Thyroid gland (tissue), 4 donors: ENCODE data around the gene FAM89B. TPM values are rescaled to one million over a fixed set of nuclear protein-coding genes. Genes with fewer than 3 reads are reported as not detected.

ENCODE experiments used
- DNase-seq, 2 donors: peaks; one replicate each; pipeline ENCODE4 v3.0.0-alpha.2; 2019
- H3K27ac ChIP-seq, 3 donors: fragments of 200-600 bp; sonication (generic); 1 replicate in 2 of 3; 2 replicates in 1 of 3; pipeline ENCODE4 v1.5.1; 2016 to 2019; ENCODE audit warnings: mild to moderate bottlenecking in 1 of 3, moderate library complexity in 1 of 3
- H3K27me3 ChIP-seq: fragments of 200-600 bp; sonication (generic); one replicate; pipeline ENCODE4 v1.5.1; 2019
- H3K36me3 ChIP-seq, 2 donors: fragments of 200-600 bp; sonication (generic); one replicate each; pipeline ENCODE4 v1.5.1; 2016 to 2019
- H3K4me1 ChIP-seq, 2 donors: fragments of 200-600 bp; sonication (generic); one replicate each; pipeline ENCODE4 v1.5.1; 2017 to 2019
- H3K4me3 ChIP-seq, 3 donors: fragments of 200-600 bp; sonication (generic); replicated peaks in 1 of 3; 1 replicate in 2 of 3; 2 replicates in 1 of 3; pipeline ENCODE4 v1.5.1; 2016; ENCODE audit warnings: mild to moderate bottlenecking in 1 of 3
- H3K9me3 ChIP-seq: fragments of 200-600 bp; sonication (generic); one replicate; pipeline ENCODE4 v1.5.1; 2017
- CTCF ChIP-seq, 6 experiments: fragments of 200-600 bp in 3 of 6; fragments of 450-650 bp in 3 of 6; sonication (generic) in 3 of 6; IDR thresholded peaks; one replicate each; pipeline ENCODE4 v1.5.1; 2016 to 2019; ENCODE audit warnings: antibody characterized with exemption in 6 of 6, mild to moderate bottlenecking in 2 of 6, inconsistent platforms in 1 of 6, moderate library complexity in 1 of 6
- POLR2A ChIP-seq, 2 donors: fragments of 450-650 bp; IDR thresholded peaks; one replicate each; pipeline ENCODE4 v1.6.1; 2017; ENCODE audit warnings: antibody characterized with exemption in 2 of 2, mild to moderate bottlenecking in 2 of 2, moderate library complexity in 1 of 2
- WGBS, 2 donors: methylation state at CpG; one replicate each; pipeline ENCODE4 v1.1.5; 2017; 5-methylcytosine and 5-hydroxymethylcytosine counted together
- intact Hi-C: fragments of 100-400 bp; cut with DNase I; formaldehyde crosslinking; loops from one replicate; pipeline ENCODE4 v1.15.1; 2023
- total RNA-seq, 4 donors: library from RNA; depleted of rRNA; stranded (reverse); fragments of >200 nt; gene quantifications; one replicate each; pipeline ENCODE4 v1.2.3, GENCODE V29; 2016

Gene FAM89B
- total RNA-seq, 4 donors from 2014 or later = 26.9 to 55.5 (median 43.2) TPM

- whole genome bisulfite sequencing, 2 donors = 90 to 94% methylated on average over 7 of the region's 7 CpGs
- Histone ChIP-seq H3K27me3 (no peaks in the 10 kb centered on the region), H3K36me3 (peaks cover 3 to 5% of the 10 kb centered on the region in 2 donors), H3K4me1 (peaks cover 22 to 38% of the 10 kb centered on the region in 2 donors), H3K9me3 (no peaks in the 10 kb centered on the region), H3K27ac (peak overlapping the region in 1 of 3 donors; percentile 76), H3K4me3 (no peak overlapping the region)
- no peak for DNase-seq
- TF ChIP-seq CTCF (IDR thresholded peaks at IDR 0.05) (no peak), POLR2A (IDR thresholded peaks at IDR 0.05) (no peak)
- intact Hi-C loops = no loop called here
These were observed 5.8 kb downstream of the FAM89B start for GRCh38 chr11:65578134-65578533.

GRCh38 chr11:65578667-65579066, 6.3 kb downstream of the FAM89B start:
- H3K27me3 ChIP-seq = no peaks in the 10 kb centered on the region
- intact Hi-C loops = no loop called here
- H3K9me3 ChIP-seq = no peaks in the 10 kb centered on the region
- 69 to 90% methylated on average over 3 of the region's 3 CpGs for WGBS, 2 donors
- H3K4me3 ChIP-seq = no peak overlapping the region
- peaks cover 17 to 33% of the 10 kb centered on the region in 2 donors for H3K4me1 ChIP-seq
- TF ChIP-seq CTCF (IDR thresholded peaks at IDR 0.05) = no peak
- TF ChIP-seq POLR2A (IDR thresholded peaks at IDR 0.05) = no peak
- H3K27ac ChIP-seq = no peak overlapping the region
- peaks cover 3 to 5% of the 10 kb centered on the region in 2 donors for H3K36me3 ChIP-seq
- no peak for DNase-seq

GRCh38 chr11:65579291-65579690, 7.0 kb downstream of the FAM89B start:
- H3K4me3 ChIP-seq = no peak overlapping the region
- H3K36me3 ChIP-seq = peaks cover 3 to 5% of the 10 kb centered on the region in 2 donors
- H3K27me3 ChIP-seq = no peaks in the 10 kb centered on the region
- WGBS, 2 donors = 74 to 93% methylated on average over 3 to 4 of the region's 4 CpGs
- H3K4me1 ChIP-seq = peaks cover 13 to 29% of the 10 kb centered on the region in 2 donors
- no peak for DNase-seq
- H3K27ac ChIP-seq = no peak overlapping the region
- no peaks in the 10 kb centered on the region for H3K9me3 ChIP-seq
- TF ChIP-seq POLR2A (IDR thresholded peaks at IDR 0.05) (no peak), CTCF (IDR thresholded peaks at IDR 0.05) (no peak)
- intact Hi-C loops = no loop called here

GRCh38 chr11:65580031-65580692, 7.8 kb downstream of the FAM89B start:
- Histone ChIP-seq H3K9me3 (no peaks in the 10 kb centered on the region), H3K27ac (no peak overlapping the region), H3K4me1 (peaks cover 5 to 26% of the 10 kb centered on the region in 2 donors), H3K36me3 (peaks cover 3 to 5% of the 10 kb centered on the region in 2 donors), H3K27me3 (no peaks in the 10 kb centered on the region), H3K4me3 (no peak overlapping the region)
- no peak for DNase-seq
- no peak for TF ChIP-seq CTCF (IDR thresholded peaks at IDR 0.05)
- TF ChIP-seq POLR2A (IDR thresholded peaks at IDR 0.05) = no peak
- 80 to 90% methylated on average over 2 to 12 of the region's 19 CpGs for WGBS, 2 donors
- intact Hi-C loops = no loop called here

GRCh38 chr11:65580756-65581155, 8.4 kb downstream of the FAM89B start:
- DNase-seq = no peak
- intact Hi-C loops = no loop called here
- Histone ChIP-seq H3K4me3 (no peak overlapping the region), H3K4me1 (peaks cover 0 to 21% of the 10 kb centered on the region in 2 donors), H3K27ac (no peak overlapping the region), H3K36me3 (peaks cover 3 to 5% of the 10 kb centered on the region in 2 donors), H3K27me3 (no peaks in the 10 kb centered on the region), H3K9me3 (no peaks in the 10 kb centered on the region)
- no peak for TF ChIP-seq CTCF (IDR thresholded peaks at IDR 0.05)
- no peak for TF ChIP-seq POLR2A (IDR thresholded peaks at IDR 0.05)
- WGBS, 2 donors = 98% methylated on average over 8 of the region's 8 CpGs
